Measurements from ENCODE around the gene ZNF213. TPM values are rescaled to one million over a fixed set of nuclear protein-coding genes. Genes with fewer than 3 reads are reported as not detected.
"Not testable (repeated sequence)": the region's sequence is repeated elsewhere in the genome, so short reads cannot be mapped to it uniquely, and the experiment has no call there.

The ZNF213 gene
- total RNA-seq, 1 experiment from 2014 or later: 5.8 TPM

- no peak for DNase-seq (ENCODE audit: low spot score)
Measured at GRCh38 chr16:3148256-3149192, 13.7 kb downstream of the ZNF213 start.

GRCh38 chr16:3149193-3149530 is 14.3 kb downstream of the ZNF213 start:
- DNase-seq (ENCODE audit: low spot score): no peak

- peak; percentile 78 for DNase-seq (ENCODE audit: low spot score)
Measured at GRCh38 chr16:3149630-3150345, 15.0 kb downstream of the ZNF213 start.

- DNase-seq (ENCODE audit: low spot score): peak; percentile 100
Measured at GRCh38 chr16:3150346-3151218, 15.8 kb downstream of the ZNF213 start.

GRCh38 chr16:3152027-3152276 is 17.1 kb downstream of the ZNF213 start:
- DNase-seq (ENCODE audit: low spot score): no peak

- DNase-seq (ENCODE audit: low spot score): peak; percentile 97
Measured at GRCh38 chr16:3152277-3152990, 17.6 kb downstream of the ZNF213 start.

- DNase-seq (ENCODE audit: low spot score): no peak
Measured at GRCh38 chr16:3152991-3153368, 18.2 kb downstream of the ZNF213 start.

GRCh38 chr16:3155181-3155580 is 20.4 kb downstream of the ZNF213 start:
- DNase-seq (ENCODE audit: low spot score): no peak

GRCh38 chr16:3155972-3156371 is 21.1 kb downstream of the ZNF213 start:
- no peak for DNase-seq (ENCODE audit: low spot score)

- peak; percentile 97 for DNase-seq (ENCODE audit: low spot score)
Measured at GRCh38 chr16:3157229-3158025, 22.6 kb downstream of the ZNF213 start.

- peak; percentile 54 for DNase-seq (ENCODE audit: low spot score)
Measured at GRCh38 chr16:3158026-3158509, 23.2 kb downstream of the ZNF213 start.

GRCh38 chr16:3158510-3159314 is 23.9 kb downstream of the ZNF213 start:
- DNase-seq (ENCODE audit: low spot score): peak; percentile 89

- peak; percentile 67 for DNase-seq (ENCODE audit: low spot score)
Measured at GRCh38 chr16:3161235-3162018, 26.6 kb downstream of the ZNF213 start.

- no peak for DNase-seq (ENCODE audit: low spot score)
Measured at GRCh38 chr16:3164121-3164991, 29.5 kb downstream of the ZNF213 start.

- no peak for DNase-seq (ENCODE audit: low spot score)
Measured at GRCh38 chr16:3165111-3165822, 30.4 kb downstream of the ZNF213 start.

GRCh38 chr16:3166505-3166886 is 31.7 kb downstream of the ZNF213 start:
- no peak for DNase-seq (ENCODE audit: low spot score)

- not testable (repeated sequence) for DNase-seq (ENCODE audit: low spot score)
Measured at GRCh38 chr16:3168729-3169128, 33.9 kb downstream of the ZNF213 start.

All from HT-29 (cell line).